H1 (cell line): Measurements from ENCODE around the gene MARK4. TPM values are rescaled to one million over a fixed set of nuclear protein-coding genes. Genes with fewer than 3 reads are reported as not detected.

Source experiments
- CBX5 ChIP-seq: fragments of 300-800, 300-1000 bp; sonication (generic); IDR thresholded peaks from 2 replicates; pipeline ENCODE4 v1.7.1; 2016; ENCODE audit warnings: antibody characterized with exemption, low read length, low read depth
- CHD7 ChIP-seq: fragments of 300-600 bp; sonication (generic); IDR thresholded peaks from 2 replicates; pipeline ENCODE4 v1.7.1; 2012; ENCODE audit warnings: low read length, moderate library complexity, mild to moderate bottlenecking, inconsistent platforms; ENCODE audit not compliant: insufficient replicate concordance
- POLR2AphosphoS5 ChIP-seq: IDR thresholded peaks from 2 replicates; pipeline ENCODE4 v1.6.1; 2011; ENCODE audit warnings: low read depth, low read length
- YY1 ChIP-seq: IDR thresholded peaks from 2 replicates; pipeline ENCODE4 v1.6.1; 2011; ENCODE audit warnings: low read depth, mild to moderate bottlenecking, low read length
- polyA plus RNA-seq, 7 experiments: library from polyadenylated mRNA; depleted of rRNA in 3 of 7; stranded (reverse) in 5 of 7; unstranded in 2 of 7; fragments of >200 nt in 5 of 7; fragments of 200-250 nt in 2 of 7; gene quantifications; 1 replicate in 5 of 7; 2 replicates in 1 of 7; 4 replicates in 1 of 7; pipeline versions ENCODE4 v1.2.1 to v1.2.3, GENCODE V29; 2011 to 2013; ENCODE audit warnings: missing spikeins in 2 of 7, mixed read lengths in 2 of 7
- total RNA-seq: library from RNA; stranded (reverse); fragmentation: NEBNext Ultra II Directional; extraction: Animal tissue kit (Norgen Biotek cat#: 25700); gene quantifications from 2 replicates; pipeline ENCODE4 v1.2.1, GENCODE V29; 2021

MARK4 gene
- total and polyA plus RNA-seq, 2 of the 8 experiments (the other 6 are each of a cell fraction or from before 2014, with no cell fraction given), result 12.3 to 49.8 TPM

- no peak for TF ChIP-seq CHD7
- TF ChIP-seq CBX5, result no peak
- no peak for TF ChIP-seq POLR2AphosphoS5
- TF ChIP-seq YY1, result no peak
Measured at GRCh38 chr19:45340899-45341453, 89.9 kb downstream of the MARK4 start (continued).
